ENCODE data around the gene BAIAP2.
"Not testable (repeated sequence)": the region's sequence is repeated elsewhere in the genome, so short reads cannot be mapped to it uniquely, and the experiment has no call there.

The BAIAP2 gene

DNA sequence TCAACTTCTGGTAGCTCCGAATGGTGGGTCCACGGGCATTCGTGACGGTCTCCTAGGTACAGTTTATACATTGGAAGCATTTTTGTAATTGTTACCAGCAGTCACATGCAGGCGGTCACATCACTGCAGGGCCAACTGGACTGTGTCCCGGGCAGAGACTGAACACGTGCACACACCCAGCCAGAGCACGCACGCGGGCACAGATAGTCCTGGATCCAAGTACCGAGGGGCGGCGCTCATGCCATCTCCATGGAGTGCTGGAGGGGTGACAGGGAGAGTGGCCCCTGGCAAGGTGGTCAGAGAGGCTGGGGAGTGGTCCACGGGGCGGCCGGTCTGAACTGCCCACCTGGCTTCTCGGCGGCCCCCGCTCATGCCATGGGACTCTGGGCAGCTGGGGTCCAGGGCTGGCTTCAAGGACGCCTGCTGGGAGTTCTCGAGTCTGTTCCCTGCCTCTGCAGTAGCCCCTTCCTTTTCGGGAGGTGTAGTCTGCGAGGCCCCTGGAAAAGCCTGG, 34.2 kb downstream of the BAIAP2 start:
- DNase-seq (ENCODE audit: low spot score), result no peak

- DNase-seq (ENCODE audit: low spot score), result no peak
These were observed 35.7 kb downstream of the BAIAP2 start for GRCh38 chr17:81070541-81071246.

- no peak for DNase-seq (ENCODE audit: low spot score)
These were observed 37.1 kb downstream of the BAIAP2 start for GRCh38 chr17:81071761-81072741.

DNA sequence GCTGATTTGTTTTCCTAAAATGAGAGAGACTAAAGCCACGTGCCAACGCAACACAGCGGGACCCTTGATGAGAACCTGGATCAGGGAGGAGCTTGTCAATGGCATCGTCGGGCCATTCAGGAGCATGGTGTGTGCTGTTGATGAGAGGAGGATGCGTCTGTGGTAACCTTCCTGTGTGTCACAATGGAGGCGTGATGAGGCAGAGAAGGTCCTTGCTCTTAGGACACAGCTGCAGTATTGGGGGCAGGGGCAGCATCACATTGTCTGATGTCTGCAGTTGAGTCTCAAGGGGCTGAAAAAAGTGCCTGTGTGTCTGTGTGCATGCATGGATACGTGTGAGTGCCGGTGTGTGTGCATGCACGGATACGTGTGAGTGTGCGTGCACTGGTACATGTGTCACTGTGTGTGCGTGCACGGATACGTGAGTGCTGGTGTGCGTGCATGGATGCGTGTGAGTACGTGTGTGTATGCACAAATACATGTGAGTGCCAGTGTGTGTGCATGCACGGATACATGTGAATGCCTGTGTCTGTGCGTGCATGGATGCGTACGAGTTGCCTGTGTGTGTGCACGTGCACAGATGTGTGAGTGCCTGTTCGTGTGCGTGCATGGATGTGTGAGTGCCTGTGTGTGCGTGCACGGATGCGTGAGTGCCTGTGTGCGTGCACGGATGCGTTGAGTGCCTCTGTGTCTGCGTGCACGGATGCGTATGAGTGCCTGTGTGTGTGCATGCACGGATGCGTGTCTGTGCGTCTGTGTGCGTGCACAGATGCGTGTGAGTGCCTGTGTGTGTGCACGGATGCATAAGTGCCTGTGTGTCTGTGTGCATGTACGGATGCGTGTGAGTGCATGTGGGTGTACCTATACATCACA, 39.3 kb downstream of the BAIAP2 start:
- DNase-seq (ENCODE audit: low spot score), result peak; percentile 25

GRCh38 chr17:81074875-81075274, 39.9 kb downstream of the BAIAP2 start:
- no peak for DNase-seq (ENCODE audit: low spot score)

DNA sequence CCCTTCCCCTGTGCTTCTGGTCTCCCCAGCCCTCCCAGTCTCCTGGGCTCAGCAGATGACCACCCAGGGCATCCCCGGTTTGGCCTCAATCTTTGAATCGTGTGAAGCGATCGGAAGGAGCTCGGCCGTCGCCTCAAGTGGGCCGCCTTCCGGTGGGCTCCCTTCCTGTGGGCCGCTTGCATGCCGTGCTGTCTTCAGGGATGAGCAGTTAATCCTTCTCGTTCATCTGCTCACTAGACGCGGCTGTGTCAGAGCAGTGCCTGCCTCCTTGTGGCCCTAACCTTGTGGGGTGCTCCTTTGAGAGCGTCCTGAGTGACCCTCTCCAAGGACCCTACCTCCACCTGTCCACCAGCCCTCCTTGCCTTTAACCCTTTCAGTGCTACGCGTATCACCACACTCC, 40.4 kb downstream of the BAIAP2 start:
- DNase-seq (ENCODE audit: low spot score), result no peak

DNA sequence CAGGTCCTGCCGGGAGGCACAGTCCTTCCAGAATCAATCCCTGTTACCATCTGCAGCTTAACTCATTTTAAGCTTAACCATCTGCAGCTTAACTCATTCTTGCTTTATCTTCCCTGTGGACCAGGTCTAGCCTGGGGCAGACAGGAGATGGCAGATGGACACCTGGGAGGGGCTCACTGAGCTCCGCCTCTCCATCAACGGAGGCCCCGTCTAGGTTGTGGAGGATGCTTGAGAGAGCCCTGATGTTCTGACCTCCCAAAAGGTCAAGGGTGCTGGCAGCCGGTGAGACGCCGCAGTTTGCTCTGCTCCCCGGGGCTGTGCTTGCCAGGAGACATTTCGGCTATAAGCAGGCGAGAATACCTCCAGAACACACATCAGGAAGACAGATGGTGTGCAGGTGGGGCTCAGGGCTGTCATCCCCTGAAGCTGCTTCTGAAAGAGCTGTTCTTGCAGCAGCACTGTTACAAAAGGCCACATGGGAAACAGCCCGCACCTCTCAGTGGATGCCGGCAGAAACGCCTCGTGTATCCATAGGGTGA, 41.3 kb downstream of the BAIAP2 start:
- no peak for DNase-seq (ENCODE audit: low spot score)

DNA sequence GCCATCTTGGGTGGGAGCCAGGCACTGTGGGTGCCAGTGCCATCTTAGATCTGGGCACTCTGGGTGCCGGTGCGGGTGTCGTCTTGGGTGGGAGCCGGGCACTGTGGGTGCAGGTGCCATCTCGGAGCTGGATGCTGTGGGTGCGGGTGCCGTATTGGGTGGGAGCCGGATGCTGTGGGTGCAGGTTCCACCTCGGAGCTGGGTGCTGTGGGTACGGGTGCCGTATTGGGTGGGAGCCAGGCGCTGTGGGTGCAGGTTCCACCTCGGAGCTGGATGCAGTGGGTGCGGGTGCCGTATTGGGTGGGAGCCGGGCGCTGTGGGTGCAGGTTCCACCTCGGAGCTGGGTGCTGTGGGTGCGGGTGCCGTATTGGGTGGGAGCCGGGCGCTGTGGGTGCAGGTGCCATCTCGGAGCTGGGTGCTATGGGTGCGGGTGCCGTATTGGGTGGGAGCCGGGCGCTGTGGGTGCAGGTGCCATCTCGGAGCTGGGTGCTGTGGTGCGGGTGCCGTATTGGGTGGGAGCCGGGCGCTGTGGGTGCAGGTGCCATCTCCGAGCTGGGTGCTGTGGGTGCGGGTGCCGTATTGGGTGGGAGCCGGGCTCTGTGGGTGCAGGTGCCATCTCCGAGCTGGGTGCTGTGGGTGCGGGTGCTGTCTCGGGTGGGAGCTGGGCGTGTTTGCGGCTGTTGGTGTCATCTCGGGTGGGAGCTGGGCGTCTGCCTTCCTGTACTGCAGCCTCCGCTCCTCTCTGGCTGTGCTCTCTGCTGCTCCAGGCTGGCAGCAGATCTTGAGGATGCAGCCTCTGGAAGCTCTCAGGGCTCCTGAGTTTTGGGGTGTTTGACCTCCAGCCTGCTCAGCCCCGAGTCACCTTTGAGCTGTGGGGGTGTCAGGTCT, 43.3 kb downstream of the BAIAP2 start:
- DNase-seq (ENCODE audit: low spot score), result not testable (repeated sequence)

- DNase-seq (ENCODE audit: low spot score), result no peak
These were observed 45.1 kb downstream of the BAIAP2 start for GRCh38 chr17:81080019-81080418.

- no peak for DNase-seq (ENCODE audit: low spot score)
These were observed 46.5 kb downstream of the BAIAP2 start for GRCh38 chr17:81081222-81082176.

DNA sequence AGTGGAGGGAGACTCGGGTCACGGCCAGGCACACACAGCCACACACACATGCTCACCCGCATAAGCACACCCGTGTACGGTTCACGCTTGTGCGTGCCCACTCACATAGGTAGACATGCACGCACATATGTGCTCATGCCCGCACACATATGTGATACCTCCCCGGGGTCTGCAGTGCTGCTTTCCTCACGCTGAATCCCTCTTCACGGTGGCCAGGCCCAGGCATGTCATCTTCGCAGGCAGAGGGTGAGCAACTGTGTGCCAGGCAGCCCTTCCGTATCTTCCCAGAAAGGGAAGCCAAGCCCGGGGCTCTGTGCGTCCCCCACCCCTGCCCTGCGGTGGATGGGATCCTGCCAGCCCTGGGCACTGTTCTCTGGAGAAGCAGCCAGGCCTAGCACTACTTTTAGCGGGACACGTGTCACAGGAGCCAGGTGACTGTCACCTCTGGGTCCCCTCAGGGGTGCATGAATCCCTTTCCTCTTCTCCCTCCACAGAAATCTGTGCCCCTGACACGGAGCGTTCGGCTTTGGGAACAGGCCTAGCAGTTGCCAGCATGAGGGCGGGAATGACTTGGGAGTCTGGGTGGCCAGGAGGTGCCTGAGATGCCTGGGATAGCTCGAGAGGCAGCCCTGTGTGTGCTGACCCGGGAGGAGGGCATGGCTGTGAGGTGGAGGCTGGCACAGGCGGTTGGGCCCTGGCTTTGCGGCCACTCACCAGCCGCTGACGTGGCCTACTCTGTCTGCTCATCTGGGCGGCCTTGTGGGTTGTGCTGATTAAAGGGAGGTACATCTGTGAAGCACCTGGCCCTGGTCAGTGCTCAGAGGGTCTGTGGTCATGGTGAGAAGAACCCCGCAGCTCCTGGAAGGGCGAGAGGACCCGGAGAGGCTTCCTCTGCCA, 47.5 kb downstream of the BAIAP2 start:
- no peak for DNase-seq (ENCODE audit: low spot score)

DNA sequence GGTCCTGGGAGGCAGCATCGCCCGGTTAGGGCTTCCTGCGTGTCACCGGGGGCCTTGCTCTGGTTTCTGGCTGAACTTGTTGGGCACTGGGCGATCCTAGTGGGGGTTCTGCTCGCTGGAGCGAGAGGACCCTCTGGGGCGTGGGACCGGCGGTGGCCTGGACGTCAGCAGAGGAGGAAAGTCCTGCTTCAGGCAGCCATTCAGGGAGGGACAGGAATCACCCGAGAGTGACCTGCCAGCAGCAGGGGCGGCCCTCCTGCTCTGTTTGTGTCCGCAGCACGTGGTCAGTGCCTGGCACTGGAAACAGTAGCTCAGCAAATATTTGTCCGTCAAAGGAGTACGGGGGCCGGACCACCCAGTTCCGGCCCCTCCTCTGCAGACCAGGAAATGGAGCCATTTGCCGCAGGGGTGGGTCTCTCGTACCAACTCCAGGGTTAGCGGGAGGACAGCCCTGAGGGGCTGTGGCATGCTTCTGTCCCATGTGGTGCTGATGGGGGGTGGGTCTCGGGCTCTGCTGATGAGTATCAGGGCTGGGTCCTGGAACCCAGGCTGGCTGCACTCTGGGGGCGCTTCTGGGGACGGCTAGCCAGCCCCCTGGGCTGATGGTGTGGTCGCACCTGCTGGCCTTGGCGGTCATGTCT, 48.3 kb downstream of the BAIAP2 start:
- no peak for DNase-seq (ENCODE audit: low spot score)

GRCh38 chr17:81084680-81085419, 49.9 kb downstream of the BAIAP2 start:
- no peak for DNase-seq (ENCODE audit: low spot score)

DNA sequence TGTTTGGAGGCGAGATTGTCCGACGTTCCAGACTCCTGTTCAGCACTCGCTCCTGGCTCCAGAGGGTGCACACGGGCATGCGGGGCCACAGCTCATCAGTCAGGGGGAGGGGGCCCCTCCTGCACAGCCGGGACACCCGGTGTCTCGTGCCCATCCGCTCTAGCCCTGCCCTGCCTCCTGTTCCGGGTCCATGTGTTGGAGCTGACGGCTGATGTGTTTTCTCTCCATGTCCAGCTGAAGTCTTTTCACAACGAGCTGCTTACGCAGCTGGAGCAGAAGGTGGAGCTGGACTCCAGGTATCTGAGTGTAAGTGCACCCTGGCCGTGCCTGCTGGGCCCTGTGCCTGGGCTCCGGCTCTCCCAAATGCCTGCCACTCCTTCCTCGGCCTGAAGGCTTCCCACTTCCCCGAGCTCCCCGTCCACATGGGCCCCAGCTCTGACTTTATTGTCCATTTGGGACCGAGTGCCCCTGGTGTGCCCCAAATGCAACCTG, 50.5 kb downstream of the BAIAP2 start:
- DNase-seq (ENCODE audit: low spot score), result no peak

DNA sequence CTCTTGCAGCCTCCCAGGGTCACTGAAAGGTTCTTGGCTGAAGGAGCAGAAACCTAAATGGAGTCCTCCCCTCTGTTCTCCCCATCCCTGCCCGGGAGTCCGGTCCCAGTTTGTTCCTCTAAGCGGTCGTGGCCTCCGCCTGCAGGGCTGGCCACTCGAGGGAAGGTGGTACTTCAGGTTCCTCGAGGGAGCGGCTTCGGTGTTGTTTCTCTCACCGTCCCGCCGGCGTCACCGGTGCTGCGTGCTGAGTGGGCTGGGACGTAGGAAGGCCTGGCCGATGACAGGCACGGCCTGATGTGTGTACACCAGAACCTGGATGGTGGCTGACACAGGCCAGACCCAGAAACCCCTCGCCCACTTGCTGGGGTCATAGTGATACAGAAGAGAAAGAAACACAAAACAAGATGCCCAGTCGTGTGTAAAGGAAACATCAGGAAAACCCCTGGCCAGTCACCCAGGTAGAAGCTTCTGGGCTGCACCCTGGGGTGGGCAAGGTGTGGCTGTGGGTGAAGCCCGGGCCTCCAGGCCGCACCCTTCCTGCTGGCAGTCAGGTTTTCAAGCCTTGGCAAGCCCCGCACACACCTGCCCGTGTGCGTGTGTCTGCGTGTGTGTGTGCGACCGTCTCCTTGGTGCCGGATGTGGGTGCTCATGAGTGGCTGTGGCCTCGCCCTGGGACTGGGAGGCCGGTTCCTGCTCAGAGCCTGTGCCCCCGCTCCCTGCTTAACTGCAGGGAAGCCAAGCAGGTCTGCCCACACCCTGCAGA, 52.0 kb downstream of the BAIAP2 start:
- DNase-seq (ENCODE audit: low spot score), result no peak

Measured in NAMALWA (cell line).